Right lobe of liver (tissue), 6 donors: ENCODE data around the gene MUCL3. TPM values are rescaled to one million over a fixed set of nuclear protein-coding genes. Genes with fewer than 3 reads are reported as not detected.

Source experiments
- ATAC-seq, 4 donors: fragments of 200-7000 bp; cut with Tn5 transposase; one replicate each; pipeline ENCODE4 v1.9.1; 2020; ENCODE audit warnings: mild to moderate bottlenecking in 4 of 4, moderate library complexity in 4 of 4
- DNase-seq, 3 donors: peaks; one replicate each; pipeline ENCODE4 v3.0.0-alpha.2; 2020
- H3K27ac ChIP-seq, 3 donors: fragments of 200-600 bp; one replicate each; pipeline ENCODE4 v1.8.0; 2022
- H3K27me3 ChIP-seq, 2 donors: fragments of 200-600 bp; one replicate each; pipeline ENCODE4 v1.8.0; 2022
- H3K36me3 ChIP-seq, 4 donors: fragments of 200-600 bp; sonication (generic) in 1 of 4; one replicate each; pipeline versions ENCODE4 v1.5.1 to v1.8.0; 2017 to 2022; ENCODE audit warnings: control low read depth in 1 of 4
- H3K4me1 ChIP-seq, 4 donors: fragments of 200-600 bp; sonication (generic) in 1 of 4; one replicate each; pipeline versions ENCODE4 v1.5.1 to v1.8.0; 2017 to 2022; ENCODE audit warnings: control low read depth in 1 of 4
- H3K4me3 ChIP-seq, 3 donors: fragments of 200-600 bp; one replicate each; pipeline ENCODE4 v1.8.0; 2022
- H3K9me3 ChIP-seq, 4 donors: fragments of 200-600 bp; sonication (generic) in 1 of 4; one replicate each; pipeline versions ENCODE4 v1.5.1 to v1.8.0; 2017 to 2022; ENCODE audit warnings: control low read depth in 1 of 4
- CTCF ChIP-seq, 4 donors: fragments of 200-600 bp in 3 of 4; fragments of 450-650 bp in 1 of 4; IDR thresholded peaks; one replicate each; pipeline versions ENCODE4 v1.5.1 to v1.8.0; 2016 to 2022; ENCODE audit warnings: antibody characterized with exemption in 4 of 4, mild to moderate bottlenecking in 2 of 4
- POLR2A ChIP-seq: fragments of 450-650 bp; IDR thresholded peaks from one replicate; pipeline ENCODE4 v1.6.1; 2017; ENCODE audit warnings: antibody characterized with exemption, mild to moderate bottlenecking
- WGBS: methylation state at CpG from one replicate; pipeline ENCODE4 v1.1.6; 2018; ENCODE audit warnings: low coverage, low lambda C conversion rate; ENCODE audit not compliant: insufficient coverage; ENCODE audit errors: missing lambda C conversion rate; 5-methylcytosine and 5-hydroxymethylcytosine counted together
- intact Hi-C, 2 donors: fragments of 100-400 bp; cut with DNase I; formaldehyde crosslinking; loops; one replicate each; pipeline versions ENCODE4 v1.11.2 to v1.14.1; 2022
- total RNA-seq, 6 experiments: library from RNA; depleted of rRNA in 2 of 6; stranded (reverse); fragments of >200 nt in 2 of 6; fragmentation: NEBNext Ultra II Directional in 3 of 6; extraction: Animal tissue kit (Norgen Biotek cat#: 25700) in 3 of 6; gene quantifications; one replicate each; pipeline versions ENCODE4 v1.1.0 to v1.2.4, GENCODE V29; 2016 to 2023
- donor health status: DM: no; HTN: yes; CAD: no.
- donor health status: DM: no; HTN: no; CAD: no.
- donor health status: DM: no; HTN: no; CAD: no.
- donor health status: DM: no; HTN: yes; CAD: no.
- donor health status: DM: no; HTN: yes; CAD: no.

The MUCL3 gene
- total RNA-seq, 6 experiments from 2014 or later, result not detected

- peak in 1 of 3 donors; percentile 50 for DNase-seq
- no peak for TF ChIP-seq CTCF (IDR thresholded peaks at IDR 0.05)
- no peak for TF ChIP-seq POLR2A
- Histone ChIP-seq H3K27ac (no peak overlapping the region), H3K4me3 (no peak overlapping the region), H3K36me3 (no peaks in the 10 kb centered on the region), H3K27me3 (no peaks in the 10 kb centered on the region), H3K9me3 (no peaks in the 10 kb centered on the region), H3K4me1 (no peaks in the 10 kb centered on the region)
- intact Hi-C loops, result no loop called here
- ATAC-seq, result peak in 1 of 4 donors; percentile 6
- 80% methylated on average over 1 of the region's 16 CpGs for WGBS
Measured at GRCh38 chr6:30893001-30893591, 47.7 kb upstream of the MUCL3 start.

GRCh38 chr6:30893666-30894065 lies 47.1 kb upstream of the MUCL3 start:
- ATAC-seq (no peak), DNase-seq (no peak)
- Histone ChIP-seq H3K27me3 (no peaks in the 10 kb centered on the region), H3K9me3 (no peaks in the 10 kb centered on the region), H3K27ac (no peak overlapping the region), H3K4me1 (no peaks in the 10 kb centered on the region), H3K36me3 (no peaks in the 10 kb centered on the region), H3K4me3 (no peak overlapping the region)
- TF ChIP-seq CTCF (IDR thresholded peaks at IDR 0.05), result no peak
- no peak for TF ChIP-seq POLR2A
- intact Hi-C loops, result no loop called here
- WGBS, result 97% methylated on average over 6 of the region's 8 CpGs

GRCh38 chr6:30894381-30894780 lies 46.4 kb upstream of the MUCL3 start:
- Histone ChIP-seq H3K9me3 (no peaks in the 10 kb centered on the region), H3K27me3 (no peaks in the 10 kb centered on the region), H3K27ac (no peak overlapping the region), H3K4me1 (no peaks in the 10 kb centered on the region), H3K4me3 (no peak overlapping the region), H3K36me3 (no peaks in the 10 kb centered on the region)
- WGBS, result 67% methylated on average over 1 of the region's 12 CpGs
- ATAC-seq, result no peak
- DNase-seq, result no peak
- intact Hi-C loops, result no loop called here
- no peak for TF ChIP-seq CTCF (IDR thresholded peaks at IDR 0.05)

GRCh38 chr6:30894935-30895334 lies 45.8 kb upstream of the MUCL3 start:
- intact Hi-C loops, result no loop called here
- WGBS, result 96% methylated on average over 3 of the region's 3 CpGs
- Histone ChIP-seq H3K36me3 (no peaks in the 10 kb centered on the region), H3K9me3 (no peaks in the 10 kb centered on the region), H3K4me1 (no peaks in the 10 kb centered on the region), H3K27me3 (no peaks in the 10 kb centered on the region), H3K4me3 (no peak overlapping the region), H3K27ac (no peak overlapping the region)
- no peak for TF ChIP-seq POLR2A
- TF ChIP-seq CTCF (IDR thresholded peaks at IDR 0.05), result no peak
- ATAC-seq (no peak), DNase-seq (no peak)

- Histone ChIP-seq H3K4me1 (no peaks in the 10 kb centered on the region), H3K9me3 (no peaks in the 10 kb centered on the region), H3K27me3 (no peaks in the 10 kb centered on the region), H3K36me3 (no peaks in the 10 kb centered on the region), H3K4me3 (no peak overlapping the region), H3K27ac (no peak overlapping the region)
- TF ChIP-seq CTCF (IDR thresholded peaks at IDR 0.05) (no peak), POLR2A (no peak)
- 91% methylated on average over 7 of the region's 10 CpGs for WGBS
- intact Hi-C loops, result no loop called here
- no peak for ATAC-seq
- DNase-seq, result no peak
Measured at GRCh38 chr6:30895343-30895742, 45.4 kb upstream of the MUCL3 start.
